GM13976 (cell line): ENCODE data around the gene FLNB.

Experiments used
- DNase-seq: peaks from one replicate; pipeline ENCODE4 v3.0.0; 2012; ENCODE audit warnings: low spot score
- in situ Hi-C: fragments of 300-500 bp; cut with MboI; formaldehyde crosslinking; loops from one replicate; pipeline ENCODE4 v1.12.0; 2022; ENCODE audit warnings: low sequenced_read_pairs, mixed read lengths, inconsistent platforms; ENCODE audit not compliant: unreplicated experiment
- TF ChIP-seq, protein P1 (sequence below): IDR thresholded peaks from 2 replicates; pipeline ENCODE4 v1.5.1; 2012; ENCODE audit warnings: borderline replicate concordance, mild to moderate bottlenecking; ENCODE audit not compliant: insufficient read depth; ENCODE audit errors: extremely low read depth, missing control alignments, control extremely low read depth

The FLNB gene

DNA sequence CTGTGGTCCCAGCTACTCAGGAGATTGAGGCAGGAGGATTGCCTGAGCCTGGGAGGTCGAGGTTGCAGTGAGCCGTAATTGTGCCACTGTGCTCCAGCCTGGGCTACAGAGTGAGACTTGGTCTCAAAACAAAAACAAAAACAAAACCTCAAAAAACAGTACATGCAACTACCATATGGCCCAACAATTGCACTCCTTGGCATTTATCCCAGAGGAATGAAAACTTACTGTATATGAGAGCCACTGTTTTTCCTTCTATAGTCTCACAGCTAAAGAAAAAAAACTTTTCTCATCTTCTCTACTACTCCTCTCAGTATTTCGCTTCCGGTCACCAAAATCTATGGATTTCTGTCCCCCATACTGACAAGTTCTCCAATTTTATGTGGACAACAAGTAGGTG, 84.3 kb downstream of the FLNB start:
- TF ChIP-seq, protein P1, sequence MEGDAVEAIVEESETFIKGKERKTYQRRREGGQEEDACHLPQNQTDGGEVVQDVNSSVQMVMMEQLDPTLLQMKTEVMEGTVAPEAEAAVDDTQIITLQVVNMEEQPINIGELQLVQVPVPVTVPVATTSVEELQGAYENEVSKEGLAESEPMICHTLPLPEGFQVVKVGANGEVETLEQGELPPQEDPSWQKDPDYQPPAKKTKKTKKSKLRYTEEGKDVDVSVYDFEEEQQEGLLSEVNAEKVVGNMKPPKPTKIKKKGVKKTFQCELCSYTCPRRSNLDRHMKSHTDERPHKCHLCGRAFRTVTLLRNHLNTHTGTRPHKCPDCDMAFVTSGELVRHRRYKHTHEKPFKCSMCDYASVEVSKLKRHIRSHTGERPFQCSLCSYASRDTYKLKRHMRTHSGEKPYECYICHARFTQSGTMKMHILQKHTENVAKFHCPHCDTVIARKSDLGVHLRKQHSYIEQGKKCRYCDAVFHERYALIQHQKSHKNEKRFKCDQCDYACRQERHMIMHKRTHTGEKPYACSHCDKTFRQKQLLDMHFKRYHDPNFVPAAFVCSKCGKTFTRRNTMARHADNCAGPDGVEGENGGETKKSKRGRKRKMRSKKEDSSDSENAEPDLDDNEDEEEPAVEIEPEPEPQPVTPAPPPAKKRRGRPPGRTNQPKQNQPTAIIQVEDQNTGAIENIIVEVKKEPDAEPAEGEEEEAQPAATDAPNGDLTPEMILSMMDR: no peak
- in situ Hi-C loops: no loop called here
- no peak for DNase-seq

GRCh38 chr3:58093574-58094195, 85.5 kb downstream of the FLNB start:
- TF ChIP-seq, protein P1: no peak
- DNase-seq: no peak
- in situ Hi-C loops: no loop called here

DNA sequence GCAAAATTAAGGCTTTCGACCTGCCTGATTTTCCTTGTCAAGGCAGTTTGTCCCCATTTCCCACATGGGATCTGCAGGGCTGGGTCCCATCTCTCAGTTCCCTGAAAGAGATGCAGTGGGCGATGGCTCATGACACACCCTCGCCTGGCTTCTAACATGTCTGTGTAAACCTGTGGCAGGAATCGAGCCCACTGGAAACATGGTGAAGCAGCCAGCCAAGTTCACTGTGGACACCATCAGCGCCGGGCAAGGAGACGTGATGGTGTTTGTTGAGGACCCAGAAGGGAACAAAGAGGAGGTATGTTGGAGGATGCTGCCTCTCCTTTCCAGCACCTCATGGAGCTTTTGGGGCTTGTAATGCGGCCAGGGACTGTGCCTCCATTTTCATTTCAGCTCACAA, 86.4 kb downstream of the FLNB start:
- DNase-seq: no peak
- TF ChIP-seq, protein P1: no peak
- in situ Hi-C loops: no loop called here

DNA sequence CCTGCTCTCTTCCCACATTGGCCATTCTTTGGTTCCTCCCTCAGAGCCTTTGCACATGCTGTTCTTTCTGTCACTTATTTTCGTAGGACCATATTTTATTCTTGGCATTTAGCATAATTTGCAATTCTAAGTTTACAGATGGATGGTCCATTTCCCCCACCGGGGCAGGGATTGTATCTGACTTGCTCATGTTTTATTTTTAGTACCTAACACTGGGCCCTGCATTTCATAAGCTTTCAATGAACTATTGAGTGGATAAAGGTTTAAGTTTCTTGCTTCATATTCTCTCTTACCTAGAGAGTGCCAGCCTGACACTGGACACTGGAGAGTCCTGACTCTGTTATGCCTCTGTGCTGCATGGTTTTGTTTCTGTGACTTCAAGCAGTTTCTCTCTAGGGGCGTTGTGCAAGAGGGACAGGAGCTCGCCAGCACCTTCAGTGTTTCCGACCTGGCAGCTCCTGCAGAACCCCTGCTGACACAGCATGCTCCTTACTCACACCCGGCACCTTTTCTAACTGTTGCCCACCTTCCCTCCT, 87.4 kb downstream of the FLNB start:
- DNase-seq: no peak
- TF ChIP-seq, protein P1: no peak
- in situ Hi-C loops: no loop called here

- TF ChIP-seq, protein P1: no peak
- no peak for DNase-seq
- in situ Hi-C loops: no loop called here
These were observed 90.3 kb downstream of the FLNB start for GRCh38 chr3:58098531-58098930.

GRCh38 chr3:58099865-58100264, 91.6 kb downstream of the FLNB start:
- DNase-seq: no peak
- TF ChIP-seq, protein P1: no peak
- in situ Hi-C loops: no loop called here
